Measurements from ENCODE around the gene UGT2B10.

DNA sequence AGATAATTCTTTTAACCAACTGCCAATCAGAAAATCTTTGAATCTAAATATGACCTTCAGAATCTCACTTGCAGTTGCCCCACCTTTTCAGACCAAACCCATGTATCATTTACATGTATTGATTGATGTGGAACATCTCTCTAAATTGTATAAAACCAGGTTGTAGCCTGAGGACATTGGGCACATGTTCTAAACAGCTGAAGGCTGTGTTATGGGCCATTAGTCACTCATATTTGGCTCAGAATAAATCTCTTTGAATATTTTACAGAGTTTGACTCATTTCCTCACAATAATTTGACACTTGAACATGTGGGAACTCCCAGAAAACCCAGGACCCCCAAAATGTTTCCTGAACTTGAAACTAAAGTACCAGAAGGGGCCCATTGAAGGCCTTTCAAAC lies 58.7 kb downstream of the UGT2B10 start:
- TF ChIP-seq, protein P1, sequence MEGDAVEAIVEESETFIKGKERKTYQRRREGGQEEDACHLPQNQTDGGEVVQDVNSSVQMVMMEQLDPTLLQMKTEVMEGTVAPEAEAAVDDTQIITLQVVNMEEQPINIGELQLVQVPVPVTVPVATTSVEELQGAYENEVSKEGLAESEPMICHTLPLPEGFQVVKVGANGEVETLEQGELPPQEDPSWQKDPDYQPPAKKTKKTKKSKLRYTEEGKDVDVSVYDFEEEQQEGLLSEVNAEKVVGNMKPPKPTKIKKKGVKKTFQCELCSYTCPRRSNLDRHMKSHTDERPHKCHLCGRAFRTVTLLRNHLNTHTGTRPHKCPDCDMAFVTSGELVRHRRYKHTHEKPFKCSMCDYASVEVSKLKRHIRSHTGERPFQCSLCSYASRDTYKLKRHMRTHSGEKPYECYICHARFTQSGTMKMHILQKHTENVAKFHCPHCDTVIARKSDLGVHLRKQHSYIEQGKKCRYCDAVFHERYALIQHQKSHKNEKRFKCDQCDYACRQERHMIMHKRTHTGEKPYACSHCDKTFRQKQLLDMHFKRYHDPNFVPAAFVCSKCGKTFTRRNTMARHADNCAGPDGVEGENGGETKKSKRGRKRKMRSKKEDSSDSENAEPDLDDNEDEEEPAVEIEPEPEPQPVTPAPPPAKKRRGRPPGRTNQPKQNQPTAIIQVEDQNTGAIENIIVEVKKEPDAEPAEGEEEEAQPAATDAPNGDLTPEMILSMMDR (IDR thresholded peaks at IDR 0.05; ENCODE audit: extremely low read depth in 1 of 2, insufficient read depth in 1 of 2, low read depth in 1 of 2, low read length in 2 of 2), result no peak
- no peak for TF ChIP-seq POLR2A (IDR thresholded peaks at IDR 0.05; ENCODE audit: low read depth, low read length)
